ENCODE data around the gene INTS15.
"Not testable (repeated sequence)": the region's sequence is repeated elsewhere in the genome, so short reads cannot be mapped to it uniquely, and the experiment has no call there.

DNA sequence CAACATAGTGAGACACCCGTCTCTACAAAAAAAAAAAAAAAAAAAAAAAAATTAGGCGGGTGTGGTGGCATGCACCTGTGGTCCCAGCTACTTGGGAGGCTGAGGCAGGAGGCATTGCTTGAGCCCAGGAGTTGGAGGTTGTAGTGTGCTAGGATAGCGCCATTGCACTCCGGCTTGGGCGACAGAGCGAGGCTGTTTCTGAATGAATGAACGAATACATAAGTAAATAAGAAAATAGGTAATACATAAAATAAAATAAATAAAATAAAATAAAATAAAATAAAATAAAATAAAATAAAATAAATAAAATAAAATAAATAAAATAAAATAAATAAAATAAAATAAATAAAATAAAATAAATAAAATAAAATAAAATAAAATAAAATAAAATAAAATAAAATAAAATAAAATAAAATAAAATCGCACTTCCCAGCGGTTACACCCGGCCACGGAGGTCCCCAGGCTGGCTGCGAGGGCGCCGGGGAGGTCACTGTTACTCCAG, 12.9 kb upstream of the INTS15 start:
- not testable (repeated sequence) for TF ChIP-seq ZNF274 (IDR thresholded peaks at IDR 0.05; ENCODE audit: low read depth, low read length); SUZ12 (IDR thresholded peaks at IDR 0.05; ENCODE audit: extremely low read depth, insufficient read depth, insufficient read length); YY1 (IDR thresholded peaks at IDR 0.05; ENCODE audit: insufficient read depth, insufficient read length)

Measured in NT2/D1 (cell line).